H9 (cell line): ENCODE results near the gene ARID3C. TPM values are rescaled to one million over a fixed set of nuclear protein-coding genes. Genes with fewer than 3 reads are reported as not detected.

Experiments
- DNase-seq: peaks from one replicate; pipeline ENCODE4 v3.0.0-alpha.2; 2017
- H2AFZ ChIP-seq: one replicate; pipeline ENCODE4 v1.6.1; 2013; ENCODE audit warnings: mild to moderate bottlenecking, low read length, control low read depth, moderate library complexity
- H2AK5ac ChIP-seq: 2 replicates; pipeline ENCODE4 v1.6.1; 2013; ENCODE audit warnings: low read length, control low read depth, mixed read lengths; ENCODE audit not compliant: insufficient read length
- H2BK120ac ChIP-seq: one replicate; pipeline ENCODE4 v1.6.1; 2013; ENCODE audit warnings: low read depth, mild to moderate bottlenecking, low read length, control low read depth, inconsistent platforms; ENCODE audit not compliant: poor library complexity, severe bottlenecking
- H2BK12ac ChIP-seq: 2 replicates; pipeline ENCODE4 v1.6.1; 2013; ENCODE audit warnings: low read length, control low read depth, mixed read lengths, low read depth; ENCODE audit not compliant: insufficient read length
- H2BK15ac ChIP-seq: 2 replicates; pipeline ENCODE4 v1.6.1; 2013; ENCODE audit warnings: low read depth, low read length, control low read depth
- H2BK20ac ChIP-seq: one replicate; pipeline ENCODE4 v1.6.1; 2013; ENCODE audit warnings: low read depth, mild to moderate bottlenecking, low read length, control low read depth, inconsistent platforms; ENCODE audit not compliant: poor library complexity, severe bottlenecking
- H2BK5ac ChIP-seq: 2 replicates; pipeline ENCODE4 v1.6.1; 2013; ENCODE audit warnings: low read length, control low read depth, mixed read lengths; ENCODE audit not compliant: insufficient read length
- H3K14ac ChIP-seq: 2 replicates; pipeline ENCODE4 v1.6.1; 2013; ENCODE audit warnings: low read length, control low read depth; ENCODE audit not compliant: insufficient read depth
- H3K18ac ChIP-seq: 2 replicates; pipeline ENCODE4 v1.6.1; 2013; ENCODE audit warnings: low read depth, mild to moderate bottlenecking, mixed read lengths, low read length, control low read depth; ENCODE audit not compliant: insufficient read length
- H3K23ac ChIP-seq: 2 replicates; pipeline ENCODE4 v1.6.1; 2013; ENCODE audit warnings: low read length, control low read depth, mixed read lengths, low read depth; ENCODE audit not compliant: insufficient read length
- H3K23me2 ChIP-seq: 2 replicates; pipeline ENCODE4 v1.6.1; 2013; ENCODE audit warnings: low read depth, mild to moderate bottlenecking, mixed read lengths, low read length, control low read depth; ENCODE audit not compliant: insufficient read length, poor library complexity, severe bottlenecking
- H3K27ac ChIP-seq: 2 replicates; pipeline ENCODE4 v1.5.1; 2013; ENCODE audit warnings: low read length, control low read depth, mixed read lengths, low read depth; ENCODE audit not compliant: insufficient read length
- H3K27me3 ChIP-seq: 2 replicates; pipeline ENCODE4 v1.6.1; 2013; ENCODE audit warnings: low read length, control low read depth, inconsistent platforms; ENCODE audit not compliant: insufficient read depth
- H3K4ac ChIP-seq: 2 replicates; pipeline ENCODE4 v1.6.1; 2013; ENCODE audit warnings: low read depth, mild to moderate bottlenecking, control low read depth, inconsistent platforms, low read length, moderate library complexity
- H3K4me1 ChIP-seq: 2 replicates; pipeline ENCODE4 v1.6.1; 2013; ENCODE audit warnings: low read length, control low read depth, inconsistent platforms; ENCODE audit not compliant: insufficient read depth
- H3K4me2 ChIP-seq: 2 replicates; pipeline ENCODE4 v1.6.1; 2013; ENCODE audit warnings: low read length, control low read depth, mixed read lengths; ENCODE audit not compliant: insufficient read length, insufficient read depth
- H3K56ac ChIP-seq: 2 replicates; pipeline ENCODE4 v1.6.1; 2013; ENCODE audit warnings: low read depth, mild to moderate bottlenecking, mixed read lengths, low read length, control low read depth; ENCODE audit not compliant: insufficient read length
- H3K79me1 ChIP-seq: 2 replicates; pipeline ENCODE4 v1.6.1; 2013; ENCODE audit warnings: low read depth, mild to moderate bottlenecking, moderate library complexity, low read length, control low read depth, inconsistent platforms; ENCODE audit not compliant: insufficient read depth, poor library complexity, severe bottlenecking
- H3K79me2 ChIP-seq: 2 replicates; pipeline ENCODE4 v1.6.1; 2013; ENCODE audit warnings: low read length, control low read depth, inconsistent platforms; ENCODE audit not compliant: insufficient read depth
- H3K9ac ChIP-seq: 2 replicates; pipeline ENCODE4 v1.6.1; 2013; ENCODE audit warnings: low read length, control low read depth, mixed read lengths; ENCODE audit not compliant: insufficient read length; ENCODE audit errors: extremely low read depth
- H3K9me3 ChIP-seq: one replicate; pipeline ENCODE4 v1.6.1; 2013; ENCODE audit warnings: low read depth, low read length, inconsistent platforms; ENCODE audit not compliant: control insufficient read depth
- H3T11ph ChIP-seq: one replicate; pipeline ENCODE4 v1.6.1; 2013; ENCODE audit warnings: mild to moderate bottlenecking, low read length, control low read depth, inconsistent platforms
- H4K20me1 ChIP-seq: one replicate; pipeline ENCODE4 v1.6.1; 2013; ENCODE audit not compliant: control insufficient read depth, insufficient read length, insufficient read depth
- H4K5ac ChIP-seq: 2 replicates; pipeline ENCODE4 v1.6.1; 2013; ENCODE audit warnings: low read depth, mild to moderate bottlenecking, mixed read lengths, low read length, control low read depth; ENCODE audit not compliant: insufficient read length
- H4K8ac ChIP-seq: replicated peaks from 2 replicates; pipeline ENCODE4 v1.6.1; 2013; ENCODE audit warnings: low read length, control low read depth, mixed read lengths, low read depth; ENCODE audit not compliant: insufficient read length
- H4K91ac ChIP-seq: 2 replicates; pipeline ENCODE4 v1.6.1; 2013; ENCODE audit warnings: low read depth, mild to moderate bottlenecking, moderate library complexity, mixed read lengths, low read length, control low read depth; ENCODE audit not compliant: insufficient read length
- H3K27ac Mint-ChIP-seq, 3 experiments: 2 replicates in 2 of 3; 3 replicates in 1 of 3; pipeline ENCODE4 v1.8.0; 2020 to 2021; ENCODE audit warnings: mixed read lengths in 3 of 3, mild to moderate bottlenecking in 1 of 3, moderate library complexity in 1 of 3
- H3K27me3 Mint-ChIP-seq: 2 replicates; pipeline ENCODE4 v1.8.0; 2021; ENCODE audit warnings: low read depth, mild to moderate bottlenecking, moderate library complexity, mixed read lengths
- H3K36me3 Mint-ChIP-seq, 3 experiments: 2 replicates in 2 of 3; 3 replicates in 1 of 3; pipeline ENCODE4 v1.8.0; 2020 to 2021; ENCODE audit warnings: low read depth in 3 of 3, mixed read lengths in 3 of 3; ENCODE audit not compliant: insufficient read depth in 1 of 3
- H3K4me1 Mint-ChIP-seq, 2 experiments: 2 replicates each; pipeline ENCODE4 v1.8.0; 2020; ENCODE audit warnings: mixed read lengths in 2 of 2
- H3K4me3 Mint-ChIP-seq, 2 experiments: 2 replicates in 1 of 2; 3 replicates in 1 of 2; pipeline ENCODE4 v1.8.0; 2020 to 2021; ENCODE audit warnings: mild to moderate bottlenecking in 2 of 2, mixed read lengths in 2 of 2, moderate library complexity in 1 of 2
- H3K9me3 Mint-ChIP-seq, 2 experiments: 2 replicates in 1 of 2; 3 replicates in 1 of 2; pipeline ENCODE4 v1.8.0; 2020; ENCODE audit warnings: mild to moderate bottlenecking in 2 of 2, mixed read lengths in 2 of 2, moderate library complexity in 1 of 2
- WGBS: extraction: QIAGEN DNeasy Blood & Tissue Kit; methylation state at CpG from one replicate; pipeline ENCODE4 v1.1.7; 2013; ENCODE audit warnings: missing lambda C conversion rate, low lambda C conversion rate, mixed read lengths; ENCODE audit not compliant: insufficient read length; ENCODE audit errors: extremely low coverage; 5-methylcytosine and 5-hydroxymethylcytosine counted together
- total RNA-seq: library from RNA; stranded (reverse); gene quantifications from 2 replicates; pipeline ENCODE4 v1.2.1, GENCODE V29; 2021
- TF ChIP-seq, protein P1 (sequence below): fragments of 200-600 bp; sonication (generic); conservative IDR thresholded peaks from 3 replicates; pipeline ENCODE4 v1.8.0; 2021; ENCODE audit warnings: antibody characterized with exemption, mild to moderate bottlenecking

ARID3C gene
- total RNA-seq, 1 experiment from 2014 or later, result not detected

GRCh38 chr9:34581318-34581717 is 47.5 kb downstream of the ARID3C start:
- Histone ChIP-seq H3K18ac (no peak overlapping the region), H3K79me1 (no peaks in the 10 kb centered on the region), H3K4me2 (no peak overlapping the region), H3K14ac (no peak overlapping the region), H3K9ac (no peak overlapping the region), H3K27ac (no peak overlapping the region), H4K8ac (no peak overlapping the region), H3K79me2 (no peaks in the 10 kb centered on the region), H2BK5ac (no peak overlapping the region), H2BK15ac (no peak overlapping the region), H3K23ac (no peak overlapping the region), H3K27me3 (peaks cover 42% of the 10 kb centered on the region), H3K4me1 (peaks cover 20% of the 10 kb centered on the region), H4K91ac (no peak overlapping the region), H3T11ph (no peak overlapping the region), H3K56ac (no peak overlapping the region), H3K9me3 (no peaks in the 10 kb centered on the region), H2BK20ac (no peak overlapping the region), H2BK120ac (no peak overlapping the region), H3K4ac (no peak overlapping the region), H4K5ac (no peak overlapping the region), H2AFZ (no peak overlapping the region), H2BK12ac (no peak overlapping the region), H4K20me1 (peaks cover 3% of the 10 kb centered on the region), H3K23me2 (peaks cover 7% of the 10 kb centered on the region), H2AK5ac (no peak overlapping the region)
- H3K36me3 Mint-ChIP-seq, result no peaks in the 10 kb centered on the region
- no peak for DNase-seq
- H3K9me3 Mint-ChIP-seq, result peaks cover 0 to 5% of the 10 kb centered on the region in 2 experiments; a peak in 1 of 5 replicates
- no CpG with 5 or more reads among the region's 3 CpGs for WGBS
- H3K27ac Mint-ChIP-seq, result no peak overlapping the region
- TF ChIP-seq, protein P1, sequence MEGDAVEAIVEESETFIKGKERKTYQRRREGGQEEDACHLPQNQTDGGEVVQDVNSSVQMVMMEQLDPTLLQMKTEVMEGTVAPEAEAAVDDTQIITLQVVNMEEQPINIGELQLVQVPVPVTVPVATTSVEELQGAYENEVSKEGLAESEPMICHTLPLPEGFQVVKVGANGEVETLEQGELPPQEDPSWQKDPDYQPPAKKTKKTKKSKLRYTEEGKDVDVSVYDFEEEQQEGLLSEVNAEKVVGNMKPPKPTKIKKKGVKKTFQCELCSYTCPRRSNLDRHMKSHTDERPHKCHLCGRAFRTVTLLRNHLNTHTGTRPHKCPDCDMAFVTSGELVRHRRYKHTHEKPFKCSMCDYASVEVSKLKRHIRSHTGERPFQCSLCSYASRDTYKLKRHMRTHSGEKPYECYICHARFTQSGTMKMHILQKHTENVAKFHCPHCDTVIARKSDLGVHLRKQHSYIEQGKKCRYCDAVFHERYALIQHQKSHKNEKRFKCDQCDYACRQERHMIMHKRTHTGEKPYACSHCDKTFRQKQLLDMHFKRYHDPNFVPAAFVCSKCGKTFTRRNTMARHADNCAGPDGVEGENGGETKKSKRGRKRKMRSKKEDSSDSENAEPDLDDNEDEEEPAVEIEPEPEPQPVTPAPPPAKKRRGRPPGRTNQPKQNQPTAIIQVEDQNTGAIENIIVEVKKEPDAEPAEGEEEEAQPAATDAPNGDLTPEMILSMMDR, result no peak
- H3K4me1 Mint-ChIP-seq, result peaks cover 48 to 51% of the 10 kb centered on the region in 2 experiments
- peaks cover 97% of the 10 kb centered on the region for H3K27me3 Mint-ChIP-seq
- no peak overlapping the region for H3K4me3 Mint-ChIP-seq
